GM19324 (cell line): ENCODE measurements around the gene OR4S2.

Experiments used
- ATAC-seq: cut with Tn5 transposase; IDR thresholded peaks from one replicate; pipeline ENCODE4 v1.9.1; 2021; ENCODE audit warnings: mild to moderate bottlenecking, moderate library complexity; ENCODE audit not compliant: unreplicated experiment, low FRiP score

Gene OR4S2

GRCh38 chr11:55648027-55648426 is at the start of gene OR4S2:
Gene OR4S2 (plus strand): TSS chr11:55648327. CDS start chr11:55650904, 2,577 bp downstream.
- ATAC-seq = no peak

- ATAC-seq = no peak
Measured at GRCh38 chr11:55607545-55607944, 40.6 kb upstream of the OR4S2 start, which contains the start of gene OR4C11. Gene OR4C11 (minus strand): TSS chr11:55607645. CDS start chr11:55604373, 3,272 bp downstream.

GRCh38 chr11:55624531-55624930 is 23.6 kb upstream of the OR4S2 start:
- no peak for ATAC-seq

- no peak for ATAC-seq
Measured at GRCh38 chr11:55634813-55635212, 13.3 kb upstream of the OR4S2 start, which contains the start of gene OR4P4. Gene OR4P4 (plus strand): TSS chr11:55635113.

GRCh38 chr11:55652560-55652959 is 4.4 kb downstream of the OR4S2 start:
- no peak for ATAC-seq

- ATAC-seq = no peak
Measured at GRCh38 chr11:55655096-55655495, 7.0 kb downstream of the OR4S2 start.

GRCh38 chr11:55658031-55658573 is 10.0 kb downstream of the OR4S2 start:
- ATAC-seq = peak; percentile 95

- peak; percentile 54 for ATAC-seq
Measured at GRCh38 chr11:55658608-55659007, 10.5 kb downstream of the OR4S2 start.

- ATAC-seq = no peak
Measured at GRCh38 chr11:55661901-55662300, 13.8 kb downstream of the OR4S2 start, which contains the start of gene OR4C6. Gene OR4C6 (plus strand): TSS chr11:55662201. CDS start chr11:55665167, 2,966 bp downstream.

- ATAC-seq = no peak
Measured at GRCh38 chr11:55669376-55669775, 21.2 kb downstream of the OR4S2 start.

GRCh38 chr11:55673860-55674259 is 25.7 kb downstream of the OR4S2 start:
- ATAC-seq = no peak

- ATAC-seq = peak; percentile 95
Measured at GRCh38 chr11:55697817-55698216, 49.7 kb downstream of the OR4S2 start.

GRCh38 chr11:55701429-55701828 is 53.3 kb downstream of the OR4S2 start:
- ATAC-seq = no peak
